Measurements from ENCODE around the gene HCRT.

GRCh38 chr17:42190491-42191274 lies 5.4 kb upstream of the HCRT start:
- TF ChIP-seq POLR2AphosphoS5 (IDR thresholded peaks at IDR 0.05) (no peak), CTCF (IDR thresholded peaks at IDR 0.05; ENCODE audit: poor library complexity, severe bottlenecking) (no peak), EP300 (conservative IDR thresholded peaks at IDR 0.05; ENCODE audit: poor library complexity, severe bottlenecking) (no peak), EZH2 (IDR thresholded peaks at IDR 0.05; ENCODE audit: borderline replicate concordance, insufficient read depth, low read length, poor library complexity, severe bottlenecking) (no peak), RAD21 (conservative IDR thresholded peaks at IDR 0.05) (no peak), REST (IDR thresholded peaks at IDR 0.05; ENCODE audit: borderline replicate concordance) (no peak), TAF1 (IDR thresholded peaks at IDR 0.05; ENCODE audit: low read depth) (no peak)

Data from neural cell (in vitro differentiated cells).